ENCODE results near the gene AMN1.
A peak's percentile ranks its signal among the peaks of the same experiment; 100 is the strongest.
"Not testable (repeated sequence)": the region's sequence is repeated elsewhere in the genome, so short reads cannot be mapped to it uniquely, and the experiment has no call there.

Gene AMN1

GRCh38 chr12:31758297-31758696, 29.5 kb upstream of the AMN1 start:
- not testable (repeated sequence) for H3K79me1 ChIP-seq (replicated peaks; ENCODE audit: low read length, poor library complexity, severe bottlenecking); H2BK15ac ChIP-seq (ENCODE audit: low read depth, poor library complexity, severe bottlenecking); H3K9me3 ChIP-seq (ENCODE audit: control insufficient read depth, low read length); H3K4me3 ChIP-seq (ENCODE audit: insufficient read depth in 1 of 2, low read depth in 1 of 2, low read length in 2 of 2); H3K4me1 ChIP-seq (ENCODE audit: control insufficient read depth, insufficient read depth, low read depth, low read length); H4K8ac ChIP-seq (ENCODE audit: low read length); H3K27ac ChIP-seq (ENCODE audit: low read length, poor library complexity, severe bottlenecking); H3K4me2 ChIP-seq (ENCODE audit: low read length, poor library complexity, severe bottlenecking); H2AFZ ChIP-seq (ENCODE audit: low read depth, low read length); DNase-seq; H3K36me3 ChIP-seq (ENCODE audit: control insufficient read depth in 1 of 2, insufficient read depth in 2 of 2, low read depth in 1 of 2, low read length in 2 of 2); H3K23ac ChIP-seq (ENCODE audit: low read length in 2 of 2); H2BK5ac ChIP-seq (ENCODE audit: low read depth, low read length, poor library complexity, severe bottlenecking); H2AK5ac ChIP-seq (ENCODE audit: low read length, severe bottlenecking); H3K14ac ChIP-seq (ENCODE audit: low read length in 2 of 2); H3K9ac ChIP-seq (ENCODE audit: low read length); H3K4ac ChIP-seq (ENCODE audit: low read depth in 1 of 2, low read length in 2 of 2); H2BK120ac ChIP-seq (ENCODE audit: low read depth, low read length); H3K27me3 ChIP-seq (ENCODE audit: control insufficient read depth in 1 of 2, insufficient read depth in 1 of 2, low read length in 2 of 2)
- WGBS = 98% methylated on average over 5 of the region's 5 CpGs
- Histone ChIP-seq H3K18ac (ENCODE audit: low read depth in 1 of 2, low read length in 2 of 2) (peak overlapping the region in 1 of 2 experiments; percentile 21), H4K91ac (ENCODE audit: low read length) (peak overlapping the region; percentile 75), H2BK12ac (ENCODE audit: low read length in 2 of 2) (peak overlapping the region in 1 of 2 experiments; percentile 52)

DNA sequence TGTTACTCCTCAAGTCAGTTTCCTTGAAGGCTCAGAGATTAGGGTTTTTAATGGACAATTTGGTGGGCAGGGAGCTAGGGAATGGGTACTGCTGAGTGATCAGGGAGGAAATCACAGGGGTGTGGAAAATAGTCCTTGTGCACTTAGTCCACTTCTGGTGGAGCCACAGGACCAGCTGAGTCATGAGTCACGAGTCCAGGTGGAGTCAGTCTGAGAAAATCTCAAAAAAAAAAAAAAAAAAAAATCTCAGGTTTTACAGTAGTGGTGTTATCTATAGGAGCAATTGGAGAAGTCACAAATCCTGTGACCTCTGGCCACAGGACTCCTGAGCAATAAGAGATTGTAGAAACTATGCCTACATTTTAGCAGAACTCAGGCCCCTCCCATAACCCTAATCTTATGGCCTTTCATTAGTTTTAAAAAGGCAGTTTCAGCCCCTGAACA, 28.2 kb upstream of the AMN1 start:
- peak overlapping the region; percentile 77 to 83 for H2BK12ac ChIP-seq (ENCODE audit: low read length in 2 of 2)
- no peak overlapping the region for H2BK120ac ChIP-seq (ENCODE audit: low read depth, low read length)
- no peak overlapping the region for H3K23ac ChIP-seq (ENCODE audit: low read length in 2 of 2)
- no peak overlapping the region for H2AK5ac ChIP-seq (ENCODE audit: low read length, severe bottlenecking)
- H3K79me1 ChIP-seq (replicated peaks; ENCODE audit: low read length, poor library complexity, severe bottlenecking) = no peaks in the 10 kb centered on the region
- H2BK15ac ChIP-seq (ENCODE audit: low read depth, poor library complexity, severe bottlenecking) = peak overlapping the region; percentile 67
- no peak overlapping the region for H3K4me3 ChIP-seq (ENCODE audit: insufficient read depth in 1 of 2, low read depth in 1 of 2, low read length in 2 of 2)
- H3K27ac ChIP-seq (ENCODE audit: low read length, poor library complexity, severe bottlenecking) = no peak overlapping the region
- H3K4me2 ChIP-seq (ENCODE audit: low read length, poor library complexity, severe bottlenecking) = no peak overlapping the region
- no peaks in the 10 kb centered on the region for H3K9me3 ChIP-seq (ENCODE audit: control insufficient read depth, low read length)
- no peak overlapping the region for H3K9ac ChIP-seq (ENCODE audit: low read length)
- H3K36me3 ChIP-seq (ENCODE audit: control insufficient read depth in 1 of 2, insufficient read depth in 2 of 2, low read depth in 1 of 2, low read length in 2 of 2) = no peaks in the 10 kb centered on the region
- peak overlapping the region in 1 of 2 experiments; percentile 86 for H3K4ac ChIP-seq (ENCODE audit: low read depth in 1 of 2, low read length in 2 of 2)
- WGBS = 10% methylated on average over 1 of the region's 1 CpG
- peak overlapping the region; percentile 53 for H2BK5ac ChIP-seq (ENCODE audit: low read depth, low read length, poor library complexity, severe bottlenecking)
- peak overlapping the region in 1 of 2 experiments; percentile 70 for H3K18ac ChIP-seq (ENCODE audit: low read depth in 1 of 2, low read length in 2 of 2)
- H2AFZ ChIP-seq (ENCODE audit: low read depth, low read length) = no peak overlapping the region
- H3K27me3 ChIP-seq (ENCODE audit: control insufficient read depth in 1 of 2, insufficient read depth in 1 of 2, low read length in 2 of 2) = no peaks in the 10 kb centered on the region
- no peak overlapping the region for H4K8ac ChIP-seq (ENCODE audit: low read length)
- H4K91ac ChIP-seq (ENCODE audit: low read length) = no peak overlapping the region
- no peak overlapping the region for H3K14ac ChIP-seq (ENCODE audit: low read length in 2 of 2)
- peak; percentile 70 for DNase-seq
- peaks cover 2% of the 10 kb centered on the region for H3K4me1 ChIP-seq (ENCODE audit: control insufficient read depth, insufficient read depth, low read depth, low read length)

- no peak overlapping the region for H2BK15ac ChIP-seq (ENCODE audit: low read depth, poor library complexity, severe bottlenecking)
- H3K36me3 ChIP-seq (ENCODE audit: control insufficient read depth in 1 of 2, insufficient read depth in 2 of 2, low read depth in 1 of 2, low read length in 2 of 2) = no peaks in the 10 kb centered on the region
- H3K9ac ChIP-seq (ENCODE audit: low read length) = no peak overlapping the region
- no peak overlapping the region for H2BK12ac ChIP-seq (ENCODE audit: low read length in 2 of 2)
- no peak overlapping the region for H3K4ac ChIP-seq (ENCODE audit: low read depth in 1 of 2, low read length in 2 of 2)
- no peak overlapping the region for H3K27ac ChIP-seq (ENCODE audit: low read length, poor library complexity, severe bottlenecking)
- no peak overlapping the region for H3K4me3 ChIP-seq (ENCODE audit: insufficient read depth in 1 of 2, low read depth in 1 of 2, low read length in 2 of 2)
- H2BK5ac ChIP-seq (ENCODE audit: low read depth, low read length, poor library complexity, severe bottlenecking) = no peak overlapping the region
- no peak overlapping the region for H4K91ac ChIP-seq (ENCODE audit: low read length)
- H2AK5ac ChIP-seq (ENCODE audit: low read length, severe bottlenecking) = no peak overlapping the region
- no peak overlapping the region for H2AFZ ChIP-seq (ENCODE audit: low read depth, low read length)
- peaks cover 3% of the 10 kb centered on the region for H3K4me1 ChIP-seq (ENCODE audit: control insufficient read depth, insufficient read depth, low read depth, low read length)
- H3K18ac ChIP-seq (ENCODE audit: low read depth in 1 of 2, low read length in 2 of 2) = peak overlapping the region in 1 of 2 experiments; percentile 29
- no peak overlapping the region for H3K23ac ChIP-seq (ENCODE audit: low read length in 2 of 2)
- WGBS = 95% methylated on average over 4 of the region's 4 CpGs
- DNase-seq = no peak
- H3K79me1 ChIP-seq (replicated peaks; ENCODE audit: low read length, poor library complexity, severe bottlenecking) = no peaks in the 10 kb centered on the region
- no peaks in the 10 kb centered on the region for H3K27me3 ChIP-seq (ENCODE audit: control insufficient read depth in 1 of 2, insufficient read depth in 1 of 2, low read length in 2 of 2)
- no peak overlapping the region for H2BK120ac ChIP-seq (ENCODE audit: low read depth, low read length)
- no peak overlapping the region for H3K14ac ChIP-seq (ENCODE audit: low read length in 2 of 2)
- H3K9me3 ChIP-seq (ENCODE audit: control insufficient read depth, low read length) = no peaks in the 10 kb centered on the region
- H3K4me2 ChIP-seq (ENCODE audit: low read length, poor library complexity, severe bottlenecking) = no peak overlapping the region
- peak overlapping the region; percentile 27 for H4K8ac ChIP-seq (ENCODE audit: low read length)
These were observed 23.6 kb upstream of the AMN1 start for GRCh38 chr12:31752450-31752849.

DNA sequence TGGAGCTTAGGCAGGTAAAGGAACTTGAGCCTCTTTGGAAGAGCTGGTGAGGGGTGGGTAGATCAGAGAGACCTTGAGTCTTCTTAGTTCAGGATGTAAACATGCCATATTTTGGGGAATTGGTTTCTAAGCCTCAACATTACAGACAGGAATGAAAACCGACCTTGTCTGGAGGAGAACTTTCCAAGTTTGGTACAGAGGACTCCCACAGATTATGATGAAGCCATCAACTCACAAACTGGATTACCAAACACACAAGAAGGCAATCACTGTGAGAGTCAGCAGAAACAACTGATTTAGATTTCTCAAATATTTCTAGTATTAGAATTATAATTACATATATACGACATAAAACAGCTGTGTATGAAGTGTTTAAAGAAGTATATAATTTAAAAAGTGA, 22.3 kb upstream of the AMN1 start:
- H3K18ac ChIP-seq (ENCODE audit: low read depth in 1 of 2, low read length in 2 of 2) = no peak overlapping the region
- no peak overlapping the region for H3K4me2 ChIP-seq (ENCODE audit: low read length, poor library complexity, severe bottlenecking)
- H2AFZ ChIP-seq (ENCODE audit: low read depth, low read length) = no peak overlapping the region
- no peaks in the 10 kb centered on the region for H3K9me3 ChIP-seq (ENCODE audit: control insufficient read depth, low read length)
- no peak overlapping the region for H3K4me3 ChIP-seq (ENCODE audit: insufficient read depth in 1 of 2, low read depth in 1 of 2, low read length in 2 of 2)
- no peak overlapping the region for H3K27ac ChIP-seq (ENCODE audit: low read length, poor library complexity, severe bottlenecking)
- H2BK5ac ChIP-seq (ENCODE audit: low read depth, low read length, poor library complexity, severe bottlenecking) = no peak overlapping the region
- H2AK5ac ChIP-seq (ENCODE audit: low read length, severe bottlenecking) = no peak overlapping the region
- no peak overlapping the region for H3K23ac ChIP-seq (ENCODE audit: low read length in 2 of 2)
- H2BK120ac ChIP-seq (ENCODE audit: low read depth, low read length) = no peak overlapping the region
- no peak overlapping the region for H4K91ac ChIP-seq (ENCODE audit: low read length)
- no peak overlapping the region for H2BK12ac ChIP-seq (ENCODE audit: low read length in 2 of 2)
- no peaks in the 10 kb centered on the region for H3K27me3 ChIP-seq (ENCODE audit: control insufficient read depth in 1 of 2, insufficient read depth in 1 of 2, low read length in 2 of 2)
- no peak for DNase-seq
- H3K9ac ChIP-seq (ENCODE audit: low read length) = no peak overlapping the region
- no peak overlapping the region for H3K4ac ChIP-seq (ENCODE audit: low read depth in 1 of 2, low read length in 2 of 2)
- no peak overlapping the region for H4K8ac ChIP-seq (ENCODE audit: low read length)
- H2BK15ac ChIP-seq (ENCODE audit: low read depth, poor library complexity, severe bottlenecking) = no peak overlapping the region
- peaks cover 1% of the 10 kb centered on the region for H3K4me1 ChIP-seq (ENCODE audit: control insufficient read depth, insufficient read depth, low read depth, low read length)
- 86% methylated on average over 1 of the region's 2 CpGs for WGBS
- no peaks in the 10 kb centered on the region for H3K79me1 ChIP-seq (replicated peaks; ENCODE audit: low read length, poor library complexity, severe bottlenecking)
- no peak overlapping the region for H3K14ac ChIP-seq (ENCODE audit: low read length in 2 of 2)
- no peaks in the 10 kb centered on the region for H3K36me3 ChIP-seq (ENCODE audit: control insufficient read depth in 1 of 2, insufficient read depth in 2 of 2, low read depth in 1 of 2, low read length in 2 of 2)
